Liver (tissue), 9 donors: Measurements from ENCODE around the gene GNAS-AS1. TPM values are rescaled to one million over a fixed set of nuclear protein-coding genes. Genes with fewer than 3 reads are reported as not detected.

Source experiments
- DNase-seq: peaks from one replicate; pipeline ENCODE4 v3.0.0-alpha.2; 2017; ENCODE audit warnings: low spot score
- H3K27ac ChIP-seq, 2 donors: one replicate each; pipeline ENCODE4 v1.7.0; 2013; ENCODE audit warnings: inconsistent platforms in 2 of 2, low read length in 2 of 2, control low read depth in 1 of 2, low read depth in 1 of 2, mild to moderate bottlenecking in 1 of 2
- H3K27me3 ChIP-seq, 4 donors: one replicate each; pipeline versions ENCODE4 v1.6.1 to v1.7.0; 2013; ENCODE audit warnings: low read length in 3 of 4, inconsistent platforms in 1 of 4, mild to moderate bottlenecking in 1 of 4, moderate library complexity in 1 of 4; ENCODE audit not compliant: control insufficient read depth in 4 of 4, insufficient read depth in 4 of 4
- H3K36me3 ChIP-seq, 4 donors: one replicate each; pipeline versions ENCODE4 v1.6.1 to v1.7.0; 2013; ENCODE audit warnings: low read length in 3 of 4, mild to moderate bottlenecking in 3 of 4, low read depth in 1 of 4, moderate library complexity in 1 of 4; ENCODE audit not compliant: control insufficient read depth in 4 of 4, insufficient read depth in 3 of 4
- H3K4me1 ChIP-seq, 4 donors: one replicate each; pipeline versions ENCODE4 v1.6.1 to v1.7.0; 2013; ENCODE audit warnings: low read length in 3 of 4, mild to moderate bottlenecking in 3 of 4, moderate library complexity in 1 of 4; ENCODE audit not compliant: control insufficient read depth in 4 of 4, insufficient read depth in 4 of 4
- H3K4me3 ChIP-seq, 3 donors: one replicate each; pipeline versions ENCODE4 v1.6.1 to v1.7.0; 2013; ENCODE audit warnings: low read length in 3 of 3, control low read depth in 1 of 3, low read depth in 1 of 3, mild to moderate bottlenecking in 1 of 3
- H3K9ac ChIP-seq, 2 donors: one replicate each; pipeline ENCODE4 v1.7.0; 2013; ENCODE audit warnings: low read length in 2 of 2, mild to moderate bottlenecking in 2 of 2, moderate library complexity in 2 of 2, control low read depth in 1 of 2, low read depth in 1 of 2
- H3K9me3 ChIP-seq, 4 donors: one replicate each; pipeline versions ENCODE4 v1.6.1 to v1.7.0; 2013; ENCODE audit warnings: low read length in 3 of 4; ENCODE audit not compliant: control insufficient read depth in 4 of 4
- EGR1 ChIP-seq, 2 donors: IDR thresholded peaks; 2 replicates each; pipeline ENCODE4 v1.6.1; 2016 to 2018; ENCODE audit warnings: antibody characterized with exemption in 2 of 2, low read depth in 2 of 2
- FOXA1 ChIP-seq: IDR thresholded peaks from 2 replicates; pipeline ENCODE4 v1.6.1; 2016; ENCODE audit warnings: antibody characterized with exemption
- FOXA2 ChIP-seq: IDR thresholded peaks from 2 replicates; pipeline ENCODE4 v1.6.1; 2016; ENCODE audit warnings: antibody characterized with exemption
- GABPA ChIP-seq, 2 donors: IDR thresholded peaks in 1 of 2; conservative IDR thresholded peaks in 1 of 2; 2 replicates each; pipeline ENCODE4 v1.6.1; 2016; ENCODE audit warnings: antibody characterized with exemption in 2 of 2, mild to moderate bottlenecking in 1 of 2, moderate library complexity in 1 of 2
- HNF4A ChIP-seq, 2 donors: conservative IDR thresholded peaks; 2 replicates each; pipeline ENCODE4 v1.6.1; 2016; ENCODE audit warnings: antibody characterized with exemption in 2 of 2, mild to moderate bottlenecking in 2 of 2
- HNF4G ChIP-seq: IDR thresholded peaks from 2 replicates; pipeline ENCODE4 v1.6.1; 2016; ENCODE audit warnings: antibody characterized with exemption
- JUND ChIP-seq, 2 donors: IDR thresholded peaks; 2 replicates each; pipeline ENCODE4 v1.6.1; 2016; ENCODE audit warnings: antibody characterized with exemption in 2 of 2
- NR2F2 ChIP-seq: IDR thresholded peaks from 2 replicates; pipeline ENCODE4 v1.6.1; 2016; ENCODE audit warnings: antibody characterized with exemption
- RAD21 ChIP-seq, 2 donors: IDR thresholded peaks; 2 replicates each; pipeline ENCODE4 v1.6.1; 2016; ENCODE audit warnings: antibody characterized with exemption in 2 of 2, mild to moderate bottlenecking in 2 of 2
- RXRA ChIP-seq, 2 donors: IDR thresholded peaks; 2 replicates each; pipeline ENCODE4 v1.6.1; 2017 to 2018; ENCODE audit warnings: antibody characterized with exemption in 2 of 2, mild to moderate bottlenecking in 1 of 2
- SP1 ChIP-seq: IDR thresholded peaks from 2 replicates; pipeline ENCODE4 v1.6.1; 2018; ENCODE audit warnings: antibody characterized with exemption, mild to moderate bottlenecking
- TAF1 ChIP-seq: conservative IDR thresholded peaks from 2 replicates; pipeline ENCODE4 v1.6.1; 2016; ENCODE audit warnings: antibody characterized with exemption, mild to moderate bottlenecking
- YY1 ChIP-seq: IDR thresholded peaks from 2 replicates; pipeline ENCODE4 v1.6.1; 2016; ENCODE audit warnings: antibody characterized with exemption, mild to moderate bottlenecking
- WGBS: extraction: QIAGEN DNeasy Blood & Tissue Kit; methylation state at CpG from one replicate; pipeline ENCODE4 v1.1.7; 2013; 5-methylcytosine and 5-hydroxymethylcytosine counted together
- polyA plus RNA-seq, 2 donors: library from polyadenylated mRNA; stranded (reverse) in 1 of 2; unstranded in 1 of 2; fragments of 200-250 nt in 1 of 2; fragments of >200 nt in 1 of 2; fragmentation: Nextera tagmentation in 1 of 2; extraction: Ambion mirVana in 1 of 2; gene quantifications; one replicate each; pipeline versions ENCODE4 v1.2.1 to v1.2.3, GENCODE V29; 2013 to 2015
- total RNA-seq, 2 donors: library from RNA; depleted of rRNA; stranded (reverse); fragments of >200 nt; gene quantifications; one replicate each; pipeline ENCODE4 v1.2.3, GENCODE V29; 2014
- TF ChIP-seq, protein P1 (sequence below): fragments of 150-350 bp; IDR thresholded peaks from 2 replicates; pipeline ENCODE4 v1.5.1; 2017; ENCODE audit warnings: improper control_type of control experiment, low read depth, low read length; ENCODE audit not compliant: missing input control
- TF ChIP-seq, protein P2 (sequence below): IDR thresholded peaks from 2 replicates; pipeline ENCODE4 v1.6.1; 2016; ENCODE audit warnings: antibody characterized with exemption, mild to moderate bottlenecking
- TF ChIP-seq, protein P3 (sequence below): IDR thresholded peaks from 2 replicates; pipeline ENCODE4 v1.6.1; 2016; ENCODE audit warnings: antibody characterized with exemption
- TF ChIP-seq, protein P4 (sequence below): IDR thresholded peaks from 2 replicates; pipeline ENCODE4 v1.6.1; 2016; ENCODE audit warnings: antibody characterized with exemption
- TF ChIP-seq, protein P5 (sequence below): IDR thresholded peaks from 2 replicates; pipeline ENCODE4 v1.6.1; 2016; ENCODE audit warnings: antibody characterized with exemption
- donor health status: healthy.
- donor health status: healthy.
- donor health status: healthy.
- donor health status: healthy.
- donor health status: healthy.

GNAS-AS1 gene
- total and polyA plus RNA-seq, 4 donors = 0.08 to 0.42 (median 0.09) TPM; not detected in 1

DNA sequence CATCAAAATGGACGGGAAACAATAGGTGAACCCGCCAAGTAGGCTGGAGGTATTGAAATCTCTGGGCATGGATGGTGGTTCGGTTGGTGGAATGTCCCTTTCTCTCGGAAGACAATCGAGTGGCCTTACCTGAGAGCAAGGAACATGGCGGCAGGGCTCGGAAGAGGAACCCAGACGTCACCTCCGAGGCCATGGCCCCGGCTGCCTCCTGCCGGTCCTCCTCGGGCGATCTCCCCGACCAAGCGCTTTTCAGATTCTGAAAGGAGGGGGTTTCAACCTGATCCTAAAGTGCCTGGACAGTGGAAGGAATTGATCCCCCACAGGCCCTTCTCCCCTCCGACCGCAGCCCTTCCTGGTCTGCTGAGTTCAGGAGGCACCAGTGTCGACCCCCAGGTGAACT, 47.2 kb downstream of the GNAS-AS1 start:
- TF ChIP-seq SP1 (no peak), FOXA1 (no peak), HNF4G (no peak), YY1 (no peak), NR2F2 (no peak), JUND (IDR thresholded peaks at IDR 0.05) (no peak), RAD21 (IDR thresholded peaks at IDR 0.05) (no peak), RXRA (IDR thresholded peaks at IDR 0.05) (no peak), TAF1 (no peak), FOXA2 (no peak), EGR1 (IDR thresholded peaks at IDR 0.05; ENCODE audit: low read depth in 2 of 2) (no peak), GABPA (IDR thresholded peaks at IDR 0.05 in 1 of 2, conservative IDR thresholded peaks at IDR 0.05 in 1 of 2) (no peak), HNF4A (conservative IDR thresholded peaks at IDR 0.05) (no peak)
- TF ChIP-seq, protein P1, sequence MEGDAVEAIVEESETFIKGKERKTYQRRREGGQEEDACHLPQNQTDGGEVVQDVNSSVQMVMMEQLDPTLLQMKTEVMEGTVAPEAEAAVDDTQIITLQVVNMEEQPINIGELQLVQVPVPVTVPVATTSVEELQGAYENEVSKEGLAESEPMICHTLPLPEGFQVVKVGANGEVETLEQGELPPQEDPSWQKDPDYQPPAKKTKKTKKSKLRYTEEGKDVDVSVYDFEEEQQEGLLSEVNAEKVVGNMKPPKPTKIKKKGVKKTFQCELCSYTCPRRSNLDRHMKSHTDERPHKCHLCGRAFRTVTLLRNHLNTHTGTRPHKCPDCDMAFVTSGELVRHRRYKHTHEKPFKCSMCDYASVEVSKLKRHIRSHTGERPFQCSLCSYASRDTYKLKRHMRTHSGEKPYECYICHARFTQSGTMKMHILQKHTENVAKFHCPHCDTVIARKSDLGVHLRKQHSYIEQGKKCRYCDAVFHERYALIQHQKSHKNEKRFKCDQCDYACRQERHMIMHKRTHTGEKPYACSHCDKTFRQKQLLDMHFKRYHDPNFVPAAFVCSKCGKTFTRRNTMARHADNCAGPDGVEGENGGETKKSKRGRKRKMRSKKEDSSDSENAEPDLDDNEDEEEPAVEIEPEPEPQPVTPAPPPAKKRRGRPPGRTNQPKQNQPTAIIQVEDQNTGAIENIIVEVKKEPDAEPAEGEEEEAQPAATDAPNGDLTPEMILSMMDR = no peak
- TF ChIP-seq, protein P2, sequence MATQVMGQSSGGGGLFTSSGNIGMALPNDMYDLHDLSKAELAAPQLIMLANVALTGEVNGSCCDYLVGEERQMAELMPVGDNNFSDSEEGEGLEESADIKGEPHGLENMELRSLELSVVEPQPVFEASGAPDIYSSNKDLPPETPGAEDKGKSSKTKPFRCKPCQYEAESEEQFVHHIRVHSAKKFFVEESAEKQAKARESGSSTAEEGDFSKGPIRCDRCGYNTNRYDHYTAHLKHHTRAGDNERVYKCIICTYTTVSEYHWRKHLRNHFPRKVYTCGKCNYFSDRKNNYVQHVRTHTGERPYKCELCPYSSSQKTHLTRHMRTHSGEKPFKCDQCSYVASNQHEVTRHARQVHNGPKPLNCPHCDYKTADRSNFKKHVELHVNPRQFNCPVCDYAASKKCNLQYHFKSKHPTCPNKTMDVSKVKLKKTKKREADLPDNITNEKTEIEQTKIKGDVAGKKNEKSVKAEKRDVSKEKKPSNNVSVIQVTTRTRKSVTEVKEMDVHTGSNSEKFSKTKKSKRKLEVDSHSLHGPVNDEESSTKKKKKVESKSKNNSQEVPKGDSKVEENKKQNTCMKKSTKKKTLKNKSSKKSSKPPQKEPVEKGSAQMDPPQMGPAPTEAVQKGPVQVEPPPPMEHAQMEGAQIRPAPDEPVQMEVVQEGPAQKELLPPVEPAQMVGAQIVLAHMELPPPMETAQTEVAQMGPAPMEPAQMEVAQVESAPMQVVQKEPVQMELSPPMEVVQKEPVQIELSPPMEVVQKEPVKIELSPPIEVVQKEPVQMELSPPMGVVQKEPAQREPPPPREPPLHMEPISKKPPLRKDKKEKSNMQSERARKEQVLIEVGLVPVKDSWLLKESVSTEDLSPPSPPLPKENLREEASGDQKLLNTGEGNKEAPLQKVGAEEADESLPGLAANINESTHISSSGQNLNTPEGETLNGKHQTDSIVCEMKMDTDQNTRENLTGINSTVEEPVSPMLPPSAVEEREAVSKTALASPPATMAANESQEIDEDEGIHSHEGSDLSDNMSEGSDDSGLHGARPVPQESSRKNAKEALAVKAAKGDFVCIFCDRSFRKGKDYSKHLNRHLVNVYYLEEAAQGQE = no peak
- TF ChIP-seq, protein P3, sequence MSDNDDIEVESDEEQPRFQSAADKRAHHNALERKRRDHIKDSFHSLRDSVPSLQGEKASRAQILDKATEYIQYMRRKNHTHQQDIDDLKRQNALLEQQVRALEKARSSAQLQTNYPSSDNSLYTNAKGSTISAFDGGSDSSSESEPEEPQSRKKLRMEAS = no peak
- TF ChIP-seq, protein P4, sequence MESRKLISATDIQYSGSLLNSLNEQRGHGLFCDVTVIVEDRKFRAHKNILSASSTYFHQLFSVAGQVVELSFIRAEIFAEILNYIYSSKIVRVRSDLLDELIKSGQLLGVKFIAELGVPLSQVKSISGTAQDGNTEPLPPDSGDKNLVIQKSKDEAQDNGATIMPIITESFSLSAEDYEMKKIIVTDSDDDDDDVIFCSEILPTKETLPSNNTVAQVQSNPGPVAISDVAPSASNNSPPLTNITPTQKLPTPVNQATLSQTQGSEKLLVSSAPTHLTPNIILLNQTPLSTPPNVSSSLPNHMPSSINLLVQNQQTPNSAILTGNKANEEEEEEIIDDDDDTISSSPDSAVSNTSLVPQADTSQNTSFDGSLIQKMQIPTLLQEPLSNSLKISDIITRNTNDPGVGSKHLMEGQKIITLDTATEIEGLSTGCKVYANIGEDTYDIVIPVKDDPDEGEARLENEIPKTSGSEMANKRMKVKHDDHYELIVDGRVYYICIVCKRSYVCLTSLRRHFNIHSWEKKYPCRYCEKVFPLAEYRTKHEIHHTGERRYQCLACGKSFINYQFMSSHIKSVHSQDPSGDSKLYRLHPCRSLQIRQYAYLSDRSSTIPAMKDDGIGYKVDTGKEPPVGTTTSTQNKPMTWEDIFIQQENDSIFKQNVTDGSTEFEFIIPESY = no peak
- TF ChIP-seq, protein P5, sequence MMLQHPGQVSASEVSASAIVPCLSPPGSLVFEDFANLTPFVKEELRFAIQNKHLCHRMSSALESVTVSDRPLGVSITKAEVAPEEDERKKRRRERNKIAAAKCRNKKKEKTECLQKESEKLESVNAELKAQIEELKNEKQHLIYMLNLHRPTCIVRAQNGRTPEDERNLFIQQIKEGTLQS = no peak
- Histone ChIP-seq H3K9me3 (no peaks in the 10 kb centered on the region), H3K27me3 (peaks cover 0 to 4% (median 0%) of the 10 kb centered on the region in 4 donors), H3K4me3 (no peak overlapping the region), H3K4me1 (no peaks in the 10 kb centered on the region), H3K36me3 (no peaks in the 10 kb centered on the region), H3K9ac (no peak overlapping the region), H3K27ac (no peak overlapping the region)
- 85% methylated on average over 18 of the region's 18 CpGs for WGBS
- DNase-seq = no peak
